ENCODE measurements around the gene MACROD2.
"Not testable (repeated sequence)": the region's sequence is repeated elsewhere in the genome, so short reads cannot be mapped to it uniquely, and the experiment has no call there.

The MACROD2 gene

GRCh38 chr20:14210146-14210545 lies 214.8 kb downstream of the MACROD2 start:
- no peak for DNase-seq (ENCODE audit: extremely low read depth, low read depth)
- TF ChIP-seq CTCF (IDR thresholded peaks at IDR 0.05; ENCODE audit: low read depth, low read length, missing control alignments) = no peak
- H3K4me3 ChIP-seq (replicated peaks; ENCODE audit: low read depth, low read length) = no peak overlapping the region

- no peak overlapping the region for H3K4me3 ChIP-seq (replicated peaks; ENCODE audit: low read depth, low read length)
- DNase-seq (ENCODE audit: extremely low read depth, low read depth) = no peak
- TF ChIP-seq CTCF (IDR thresholded peaks at IDR 0.05; ENCODE audit: low read depth, low read length, missing control alignments) = no peak
These were observed 218.7 kb downstream of the MACROD2 start for GRCh38 chr20:14214046-14214445.

GRCh38 chr20:14215880-14216279 lies 220.6 kb downstream of the MACROD2 start:
- not testable (repeated sequence) for DNase-seq (ENCODE audit: extremely low read depth, low read depth); H3K4me3 ChIP-seq (replicated peaks; ENCODE audit: low read depth, low read length)

- TF ChIP-seq CTCF (IDR thresholded peaks at IDR 0.05; ENCODE audit: low read depth, low read length, missing control alignments) = no peak
- no peak overlapping the region for H3K4me3 ChIP-seq (replicated peaks; ENCODE audit: low read depth, low read length)
- DNase-seq (ENCODE audit: extremely low read depth, low read depth) = no peak
These were observed 224.6 kb downstream of the MACROD2 start for GRCh38 chr20:14219801-14220461.

GRCh38 chr20:14220986-14221385 lies 225.7 kb downstream of the MACROD2 start:
- DNase-seq (ENCODE audit: extremely low read depth, low read depth) = no peak
- TF ChIP-seq CTCF (IDR thresholded peaks at IDR 0.05; ENCODE audit: low read depth, low read length, missing control alignments) = no peak
- no peak overlapping the region for H3K4me3 ChIP-seq (replicated peaks; ENCODE audit: low read depth, low read length)

GRCh38 chr20:14223806-14224205 lies 228.5 kb downstream of the MACROD2 start:
- H3K4me3 ChIP-seq (replicated peaks; ENCODE audit: low read depth, low read length) = no peak overlapping the region
- DNase-seq (ENCODE audit: extremely low read depth, low read depth) = no peak
- TF ChIP-seq CTCF (IDR thresholded peaks at IDR 0.05; ENCODE audit: low read depth, low read length, missing control alignments) = no peak

- peak overlapping the region; percentile 15; the same call in 1 of the 2 replicates for H3K4me3 ChIP-seq (replicated peaks; ENCODE audit: low read depth, low read length)
- not testable (repeated sequence) for DNase-seq (ENCODE audit: extremely low read depth, low read depth)
These were observed 231.0 kb downstream of the MACROD2 start for GRCh38 chr20:14226051-14227049.

Measured in HFF-Myc (cell line).